HG02852 (cell line): Measurements from ENCODE around the gene ERICH3.

ENCODE experiments used
- ATAC-seq: cut with Tn5 transposase; IDR thresholded peaks from one replicate; pipeline ENCODE4 v1.9.1; 2021; ENCODE audit warnings: mild to moderate bottlenecking, moderate library complexity; ENCODE audit not compliant: unreplicated experiment

ERICH3 gene

GRCh38 chr1:74522148-74522547 is 151.4 kb downstream of the ERICH3 start:
- no peak for ATAC-seq
